Activated B cell treated with CpG ODN at 0.5 μM for 24 hours (primary cell): Measurements from ENCODE around the gene VCX2. TPM values are rescaled to one million over a fixed set of nuclear protein-coding genes. Genes with fewer than 3 reads are reported as not detected.

Experiments
- ATAC-seq: fragments of 200-7000 bp; cut with Tn5 transposase; one replicate; pipeline ENCODE4 v1.10.0; 2021; ENCODE audit warnings: low read depth, mild to moderate bottlenecking, moderate library complexity
- CTCF ChIA-PET: fragments of 350-600 bp; sonication (Branson Sonifier 250); formaldehyde crosslinking; loops from one replicate; lab custom pipeline; 2021; ENCODE audit warnings: antibody characterized with exemption; lab: Charles Lee
- POLR2A ChIA-PET: fragments of 350-600 bp; sonication (Branson Sonifier 250); formaldehyde crosslinking; loops from one replicate; lab custom pipeline; 2021; ENCODE audit warnings: antibody characterized with exemption; lab: Charles Lee
- DNase-seq: peaks from one replicate; pipeline ENCODE4 v3.0.0; 2022
- H3K27ac Mint-ChIP-seq: one replicate; pipeline ENCODE4 v1.8.0; 2020; ENCODE audit warnings: mixed read lengths
- H3K27me3 Mint-ChIP-seq: one replicate; pipeline ENCODE4 v1.8.0; 2021; ENCODE audit warnings: mixed read lengths
- H3K36me3 Mint-ChIP-seq: one replicate; pipeline ENCODE4 v1.8.0; 2021; ENCODE audit warnings: low read depth, mixed read lengths
- H3K4me1 Mint-ChIP-seq: one replicate; pipeline ENCODE4 v1.8.0; 2021; ENCODE audit warnings: mixed read lengths
- H3K4me3 Mint-ChIP-seq: one replicate; pipeline ENCODE4 v1.8.0; 2020; ENCODE audit warnings: mild to moderate bottlenecking, mixed read lengths
- H3K9me3 Mint-ChIP-seq: one replicate; pipeline ENCODE4 v1.8.0; 2020; ENCODE audit warnings: mixed read lengths
- intact Hi-C: fragments of 100-400 bp; cut with micrococcal nuclease; formaldehyde crosslinking; loops from one replicate; pipeline ENCODE4 v1.15.1; 2024
- total RNA-seq: library from RNA; stranded (reverse); gene quantifications from 2 replicates; pipeline ENCODE4 v1.2.3, GENCODE V29; 2022
- TF ChIP-seq, protein P1 (sequence below): fragments of 200-600 bp; IDR thresholded peaks from one replicate; pipeline ENCODE4 v1.8.0; 2022; ENCODE audit warnings: antibody characterized with exemption, mild to moderate bottlenecking

The VCX2 gene
- total RNA-seq, 1 donor from 2014 or later, result not detected

DNA sequence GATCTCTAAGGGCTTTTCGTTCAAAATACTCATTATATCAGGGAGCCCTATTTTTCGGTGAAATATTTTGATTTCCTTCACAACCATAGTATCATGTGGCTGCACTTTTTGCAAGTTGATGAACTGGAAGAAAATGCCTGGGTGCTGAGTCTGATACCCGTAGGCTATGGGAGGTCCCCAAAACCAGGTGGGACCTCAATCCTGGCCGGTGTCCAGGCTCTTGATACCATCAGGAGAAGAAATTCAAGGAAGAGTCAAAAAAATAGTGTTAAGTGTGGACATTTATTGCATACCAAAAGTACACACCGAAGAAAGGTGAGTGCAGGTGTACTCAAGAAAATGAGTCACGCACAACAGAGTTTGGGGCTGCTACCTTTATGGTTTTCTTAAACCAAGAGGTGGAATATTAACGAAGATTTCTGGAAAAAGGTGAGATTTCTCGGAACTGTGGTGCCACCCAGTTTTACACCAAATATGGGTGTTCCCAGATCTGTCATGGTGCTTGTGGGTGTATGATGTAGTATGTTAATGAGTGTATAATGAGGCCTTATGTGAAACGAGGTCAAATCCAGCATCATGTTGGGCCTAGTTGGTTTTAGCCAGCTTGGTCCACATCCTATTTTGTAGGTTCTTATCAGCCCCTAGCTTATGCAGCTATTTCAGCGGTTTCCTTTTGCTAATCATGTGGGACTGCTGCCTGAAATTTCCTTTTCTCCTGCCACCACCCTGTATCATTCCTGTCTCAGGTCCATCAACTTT, 29.9 kb downstream of the VCX2 start:
- Mint-ChIP-seq H3K9me3 (no peaks in the 10 kb centered on the region), H3K4me3 (no peak overlapping the region), H3K27ac (no peak overlapping the region), H3K4me1 (no peaks in the 10 kb centered on the region), H3K27me3 (no peaks in the 10 kb centered on the region), H3K36me3 (no peaks in the 10 kb centered on the region)
- no peak for ATAC-seq
- DNase-seq, result no peak
- CTCF ChIA-PET, result no interaction called here
- TF ChIP-seq, protein P1, sequence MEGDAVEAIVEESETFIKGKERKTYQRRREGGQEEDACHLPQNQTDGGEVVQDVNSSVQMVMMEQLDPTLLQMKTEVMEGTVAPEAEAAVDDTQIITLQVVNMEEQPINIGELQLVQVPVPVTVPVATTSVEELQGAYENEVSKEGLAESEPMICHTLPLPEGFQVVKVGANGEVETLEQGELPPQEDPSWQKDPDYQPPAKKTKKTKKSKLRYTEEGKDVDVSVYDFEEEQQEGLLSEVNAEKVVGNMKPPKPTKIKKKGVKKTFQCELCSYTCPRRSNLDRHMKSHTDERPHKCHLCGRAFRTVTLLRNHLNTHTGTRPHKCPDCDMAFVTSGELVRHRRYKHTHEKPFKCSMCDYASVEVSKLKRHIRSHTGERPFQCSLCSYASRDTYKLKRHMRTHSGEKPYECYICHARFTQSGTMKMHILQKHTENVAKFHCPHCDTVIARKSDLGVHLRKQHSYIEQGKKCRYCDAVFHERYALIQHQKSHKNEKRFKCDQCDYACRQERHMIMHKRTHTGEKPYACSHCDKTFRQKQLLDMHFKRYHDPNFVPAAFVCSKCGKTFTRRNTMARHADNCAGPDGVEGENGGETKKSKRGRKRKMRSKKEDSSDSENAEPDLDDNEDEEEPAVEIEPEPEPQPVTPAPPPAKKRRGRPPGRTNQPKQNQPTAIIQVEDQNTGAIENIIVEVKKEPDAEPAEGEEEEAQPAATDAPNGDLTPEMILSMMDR, result no peak
- POLR2A ChIA-PET, result no interaction called here
- intact Hi-C loops, result no loop called here

DNA sequence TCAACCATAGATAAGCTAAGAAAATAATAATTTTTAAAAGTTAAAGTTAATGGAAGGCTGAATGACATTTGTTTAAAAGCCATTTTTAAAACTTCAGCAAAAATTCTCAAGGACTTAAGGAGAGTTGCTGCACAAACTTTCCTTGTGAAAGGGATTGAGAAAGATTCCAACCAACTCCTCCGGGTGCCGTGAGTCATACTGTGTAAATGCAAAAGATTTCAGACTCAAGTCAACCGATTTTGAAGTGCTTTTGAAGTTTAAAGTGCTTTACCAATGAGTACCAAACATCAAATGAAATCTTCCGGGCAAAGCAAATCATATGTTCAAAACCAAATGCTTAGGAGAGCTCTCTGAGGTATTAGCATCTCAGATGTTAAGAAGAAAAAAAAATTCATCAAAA, 31.4 kb downstream of the VCX2 start:
- Mint-ChIP-seq H3K4me3 (no peak overlapping the region), H3K27ac (no peak overlapping the region), H3K4me1 (no peaks in the 10 kb centered on the region), H3K9me3 (no peaks in the 10 kb centered on the region), H3K27me3 (no peaks in the 10 kb centered on the region), H3K36me3 (no peaks in the 10 kb centered on the region)
- intact Hi-C loops, result no loop called here
- ATAC-seq (no peak), DNase-seq (no peak)
- ChIA-PET POLR2A (no interaction called here), CTCF (no interaction called here)
- TF ChIP-seq, protein P1, result no peak

DNA sequence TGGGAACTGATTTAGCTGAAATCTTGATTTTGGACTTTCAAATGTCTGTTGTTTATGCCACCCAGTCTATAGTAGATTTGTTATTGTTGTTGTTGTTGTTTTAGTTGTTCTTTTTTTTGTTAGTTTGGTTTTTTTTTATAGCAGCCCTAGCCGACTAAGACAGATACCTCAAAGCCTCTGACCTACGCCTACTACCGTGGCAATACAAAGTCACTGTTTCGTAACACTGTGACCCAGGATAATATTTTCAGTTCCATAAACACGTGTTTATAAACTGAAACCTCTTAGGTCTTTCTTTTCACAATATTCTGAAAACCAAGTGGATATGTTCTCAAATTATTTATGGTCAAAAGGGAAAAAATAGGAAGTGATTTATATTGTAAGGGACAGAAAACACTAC, 32.8 kb downstream of the VCX2 start:
- Mint-ChIP-seq H3K27ac (no peak overlapping the region), H3K27me3 (no peaks in the 10 kb centered on the region), H3K4me1 (no peaks in the 10 kb centered on the region), H3K36me3 (no peaks in the 10 kb centered on the region), H3K9me3 (no peaks in the 10 kb centered on the region), H3K4me3 (no peak overlapping the region)
- no peak for DNase-seq
- ChIA-PET POLR2A (no interaction called here), CTCF (no interaction called here)
- intact Hi-C loops, result no loop called here
- no peak for ATAC-seq
- TF ChIP-seq, protein P1, result no peak

DNA sequence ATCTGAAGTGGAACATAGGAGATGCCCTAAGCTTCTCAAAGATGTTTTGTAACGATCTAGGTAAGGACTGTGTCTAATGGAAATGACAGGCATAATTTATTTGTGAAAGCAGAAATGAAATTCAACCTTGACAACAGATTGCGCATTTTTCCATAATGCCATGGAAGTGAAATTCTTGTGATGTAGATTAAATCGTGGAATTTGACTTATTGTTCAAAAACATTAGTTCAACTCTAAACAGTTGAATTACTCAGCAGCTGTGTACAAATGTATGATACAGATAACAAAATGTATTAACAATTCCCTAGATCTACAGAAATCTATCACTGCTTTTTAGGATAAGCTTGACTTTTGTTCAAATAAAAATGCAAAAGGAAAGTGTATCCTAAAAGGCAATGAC, 44.4 kb downstream of the VCX2 start:
- ChIA-PET CTCF (no interaction called here), POLR2A (no interaction called here)
- TF ChIP-seq, protein P1, result no peak
- Mint-ChIP-seq H3K4me3 (no peak overlapping the region), H3K9me3 (no peaks in the 10 kb centered on the region), H3K27me3 (no peaks in the 10 kb centered on the region), H3K27ac (no peak overlapping the region), H3K36me3 (no peaks in the 10 kb centered on the region), H3K4me1 (no peaks in the 10 kb centered on the region)
- DNase-seq (no peak), ATAC-seq (no peak)
- intact Hi-C loops, result no loop called here

DNA sequence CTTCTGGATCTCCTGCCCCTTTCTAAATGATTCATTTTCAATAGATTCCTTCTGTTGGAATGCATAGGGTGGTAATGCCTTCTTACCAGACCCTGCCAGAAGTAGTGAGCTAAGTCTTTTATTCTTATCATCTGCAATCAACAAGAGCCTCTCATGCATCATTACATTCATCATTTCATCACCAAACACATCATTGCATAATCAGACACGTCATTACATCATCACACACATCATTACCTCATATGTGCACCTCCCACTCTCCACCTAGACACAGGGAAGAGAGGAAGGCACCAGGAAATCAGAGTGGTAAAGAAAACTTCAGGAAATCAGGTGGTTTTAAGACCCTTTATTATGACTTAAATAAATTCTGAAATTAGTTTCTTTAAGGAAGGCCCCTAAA, 45.0 kb downstream of the VCX2 start:
- POLR2A ChIA-PET, result no interaction called here
- intact Hi-C loops, result no loop called here
- no peak for ATAC-seq
- CTCF ChIA-PET, result no interaction called here
- Mint-ChIP-seq H3K4me3 (no peak overlapping the region), H3K9me3 (no peaks in the 10 kb centered on the region), H3K27ac (no peak overlapping the region), H3K36me3 (no peaks in the 10 kb centered on the region), H3K4me1 (no peaks in the 10 kb centered on the region), H3K27me3 (no peaks in the 10 kb centered on the region)
- TF ChIP-seq, protein P1, result no peak
- DNase-seq, result no peak
